HepG2 (cell line): ENCODE results near the gene ARG1. TPM values are rescaled to one million over a fixed set of nuclear protein-coding genes. Genes with fewer than 3 reads are reported as not detected.
A peak's percentile ranks its signal among the peaks of the same experiment; 100 is the strongest.

ENCODE experiments used
- FOXO1 ChIP-seq: sonication (generic); formaldehyde crosslinking; IDR thresholded peaks from 2 replicates; pipeline ENCODE4 v1.4.0; 2020; ENCODE audit warnings: missing genetic modification reagents
- HES4 ChIP-seq: sonication (generic); formaldehyde crosslinking; IDR thresholded peaks from 2 replicates; pipeline ENCODE4 v1.9.0; 2021; ENCODE audit warnings: mild to moderate bottlenecking, missing genetic modification reagents, borderline replicate concordance
- HOXD1 ChIP-seq: sonication (generic); formaldehyde crosslinking; IDR thresholded peaks from 2 replicates; pipeline ENCODE4 v1.5.0; 2020; ENCODE audit warnings: missing genetic modification reagents
- ISL2 ChIP-seq: sonication (generic); formaldehyde crosslinking; IDR thresholded peaks from 2 replicates; pipeline ENCODE4 v1.5.0; 2020; ENCODE audit warnings: missing genetic modification reagents
- MAFG ChIP-seq: sonication (generic); formaldehyde crosslinking; IDR thresholded peaks from 2 replicates; pipeline ENCODE4 v1.5.1; 2020; ENCODE audit warnings: mild to moderate bottlenecking, missing genetic modification reagents
- NFRKB ChIP-seq: fragments of 450-650 bp; IDR thresholded peaks from 2 replicates; pipeline ENCODE4 v1.6.1; 2017
- NR2F2 ChIP-seq: IDR thresholded peaks from 2 replicates; pipeline ENCODE4 v1.6.1; 2012; ENCODE audit warnings: low read depth, inconsistent platforms, borderline replicate concordance
- RAD21 ChIP-seq: fragments of 450-650 bp; formaldehyde crosslinking; IDR thresholded peaks from 2 replicates; pipeline ENCODE4 v1.5.0; 2020; ENCODE audit warnings: mild to moderate bottlenecking
- RBFOX2 ChIP-seq: fragments of 200-400 bp; formaldehyde crosslinking; IDR thresholded peaks from 2 replicates; pipeline ENCODE4 v1.6.1; 2017; ENCODE audit warnings: low read depth, mild to moderate bottlenecking, low read length
- RNF2 ChIP-seq: fragments of 450-650 bp; conservative IDR thresholded peaks from 2 replicates; pipeline ENCODE4 v1.6.1; 2016; ENCODE audit warnings: low read depth
- SKI ChIP-seq: fragments of 450-650 bp; IDR thresholded peaks from one replicate; pipeline ENCODE4 v1.6.1; 2018; ENCODE audit warnings: mild to moderate bottlenecking; ENCODE audit not compliant: partially characterized antibody
- SSRP1 ChIP-seq: IDR thresholded peaks from 2 replicates; pipeline ENCODE4 v1.6.1; 2016; ENCODE audit warnings: control low read depth
- ZBTB20 ChIP-seq: sonication (generic); formaldehyde crosslinking; IDR thresholded peaks from 2 replicates; pipeline ENCODE4 v1.8.1; 2023; ENCODE audit warnings: missing genetic modification reagents, low read depth, mild to moderate bottlenecking, borderline replicate concordance
- ZNF12 ChIP-seq: sonication (generic); formaldehyde crosslinking; IDR thresholded peaks from 2 replicates; pipeline ENCODE4 v1.5.0; 2020; ENCODE audit warnings: missing genetic modification reagents
- ZNF121 ChIP-seq: sonication (generic); formaldehyde crosslinking; IDR thresholded peaks from 2 replicates; pipeline ENCODE4 v1.5.0; 2020; ENCODE audit warnings: mild to moderate bottlenecking, missing genetic modification reagents
- ZNF230 ChIP-seq: sonication (generic); formaldehyde crosslinking; IDR thresholded peaks from 2 replicates; pipeline ENCODE4 v1.4.0; 2020; ENCODE audit warnings: mild to moderate bottlenecking, missing genetic modification reagents
- ZNF260 ChIP-seq: sonication (generic); formaldehyde crosslinking; IDR thresholded peaks from 2 replicates; pipeline ENCODE4 v1.4.0; 2020; ENCODE audit warnings: missing genetic modification reagents, low read depth, mild to moderate bottlenecking, borderline replicate concordance
- ZNF263 ChIP-seq: sonication (generic); formaldehyde crosslinking; IDR thresholded peaks from 2 replicates; pipeline ENCODE4 v1.4.0; 2020; ENCODE audit warnings: missing genetic modification reagents
- ZNF34 ChIP-seq: sonication (generic); formaldehyde crosslinking; IDR thresholded peaks from 2 replicates; pipeline ENCODE4 v1.4.0; 2020; ENCODE audit warnings: mild to moderate bottlenecking, missing genetic modification reagents, borderline replicate concordance
- ZNF343 ChIP-seq: sonication (generic); formaldehyde crosslinking; IDR thresholded peaks from 2 replicates; pipeline ENCODE4 v1.4.0; 2020; ENCODE audit warnings: mild to moderate bottlenecking, missing genetic modification reagents
- ZNF558 ChIP-seq: sonication (generic); formaldehyde crosslinking; IDR thresholded peaks from 2 replicates; pipeline ENCODE4 v1.9.0; 2022; ENCODE audit warnings: mild to moderate bottlenecking, missing genetic modification reagents, borderline replicate concordance
- ZNF724P ChIP-seq: sonication (generic); formaldehyde crosslinking; IDR thresholded peaks from 2 replicates; pipeline ENCODE4 v1.8.0; 2022; ENCODE audit warnings: missing genetic modification reagents, borderline replicate concordance
- ZNF780A ChIP-seq: sonication (generic); formaldehyde crosslinking; IDR thresholded peaks from 2 replicates; pipeline ENCODE4 v1.8.0; 2022; ENCODE audit warnings: mild to moderate bottlenecking, missing genetic modification reagents, moderate library complexity
- ZNF891 ChIP-seq: sonication (generic); formaldehyde crosslinking; IDR thresholded peaks from 2 replicates; pipeline ENCODE4 v1.5.0; 2020; ENCODE audit warnings: mild to moderate bottlenecking, missing genetic modification reagents
- polyA plus RNA-seq, 8 experiments: library from polyadenylated mRNA; depleted of rRNA in 3 of 8; stranded (reverse) in 7 of 8; unstranded in 1 of 8; fragments of >200 nt; fragmentation: Illumina TruSeq in 4 of 8; extraction: Trizol in 4 of 8; gene quantifications; 2 replicates each; pipeline versions ENCODE4 v1.2.1 to v1.2.3, GENCODE V29; 2011 to 2016; ENCODE audit warnings: low read depth in 4 of 8, missing spikeins in 1 of 8, mixed read lengths in 1 of 8; ENCODE audit not compliant: insufficient read depth in 1 of 8
- total RNA-seq, 5 experiments: library from RNA; depleted of rRNA; stranded (reverse); fragments of >200 nt; fragmentation: Illumina TruSeq; extraction: Trizol; gene quantifications; 2 replicates each; pipeline ENCODE4 v1.2.3, GENCODE V29; 2016; ENCODE audit warnings: low read depth in 1 of 5
- TF ChIP-seq, protein P1 (sequence below): sonication (generic); formaldehyde crosslinking; IDR thresholded peaks from 2 replicates; pipeline ENCODE4 v1.4.0; 2020; ENCODE audit warnings: missing genetic modification reagents
- TF ChIP-seq, protein P2 (sequence below): sonication (generic); formaldehyde crosslinking; conservative IDR thresholded peaks from 2 replicates; pipeline ENCODE4 v1.8.1; 2023; ENCODE audit warnings: missing genetic modification reagents
- TF ChIP-seq, protein P3 (sequence below): sonication (generic); formaldehyde crosslinking; IDR thresholded peaks from 2 replicates; pipeline ENCODE4 v1.4.0; 2020; ENCODE audit warnings: low read depth, mild to moderate bottlenecking, missing genetic modification reagents
- TF ChIP-seq, protein P4 (sequence below): sonication (generic); formaldehyde crosslinking; IDR thresholded peaks from 2 replicates; pipeline ENCODE4 v1.5.0; 2020; ENCODE audit warnings: missing genetic modification reagents

Gene ARG1
- total and polyA plus RNA-seq, 2 of the 13 experiments (the other 11 are each of a cell fraction or from before 2014, with no cell fraction given) = 2.2 to 11.2 TPM

DNA sequence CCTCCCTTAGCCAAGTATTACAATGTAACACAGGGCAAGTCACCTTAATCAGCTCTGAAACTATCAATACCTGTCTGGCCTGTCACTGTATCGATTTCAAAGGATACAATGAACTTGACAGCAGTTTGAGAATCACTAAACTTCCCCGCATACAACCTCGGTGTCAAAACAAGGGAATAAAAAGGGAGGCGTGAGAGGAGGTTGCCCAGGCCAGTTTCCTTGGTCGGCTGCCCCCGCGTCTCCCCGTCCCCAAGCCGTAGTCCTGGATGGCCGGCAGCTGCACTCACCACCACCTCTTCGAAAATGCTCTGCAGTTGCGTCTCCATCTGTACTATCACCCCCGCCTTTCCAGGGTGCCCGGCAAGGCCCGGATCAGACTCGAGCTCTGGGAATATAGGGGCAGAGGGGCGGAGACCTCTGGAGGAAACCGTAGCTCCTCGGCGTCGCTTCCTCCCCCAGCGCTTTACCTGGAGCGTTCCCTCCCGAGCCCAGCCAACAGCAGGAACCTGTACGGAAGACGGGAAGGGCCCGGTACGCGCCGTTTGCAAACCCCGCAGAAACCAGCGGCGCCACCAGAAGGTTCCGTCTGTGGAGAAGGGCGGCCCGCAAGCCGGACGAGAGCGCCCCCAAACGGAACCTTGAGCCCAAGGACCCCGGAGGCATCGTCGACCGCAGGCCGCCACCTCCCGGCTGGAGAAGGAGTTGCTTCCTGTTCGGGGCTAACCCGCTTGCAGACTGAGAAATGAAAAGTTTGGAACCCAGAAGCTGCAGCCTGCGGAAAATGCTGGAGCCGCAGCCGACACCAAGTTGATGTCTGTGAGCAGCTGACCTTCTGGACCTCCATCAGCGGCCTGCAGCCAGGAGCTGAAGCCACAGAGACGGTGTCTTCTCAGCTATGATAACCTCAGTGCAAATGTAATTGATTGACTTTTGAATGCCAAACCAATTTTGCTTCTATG is 55.0 kb downstream of the ARG1 start, which contains the start of gene MED23 (continued):
- peak; percentile 91 for TF ChIP-seq ZNF780A (CRISPR knock-in tag)
- peak; percentile 88 for TF ChIP-seq ZNF12 (CRISPR knock-in tag)
- no peak for TF ChIP-seq NFRKB
- 0 out of 2 replicates have a peak, but pooled peaks have one; percentile 21 for TF ChIP-seq HES4 (CRISPR knock-in tag)
- TF ChIP-seq ZNF724P (CRISPR knock-in tag) = peak; percentile 93; the same call in 1 of the 2 replicates
- TF ChIP-seq, protein P1, sequence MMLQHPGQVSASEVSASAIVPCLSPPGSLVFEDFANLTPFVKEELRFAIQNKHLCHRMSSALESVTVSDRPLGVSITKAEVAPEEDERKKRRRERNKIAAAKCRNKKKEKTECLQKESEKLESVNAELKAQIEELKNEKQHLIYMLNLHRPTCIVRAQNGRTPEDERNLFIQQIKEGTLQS (CRISPR knock-in tag) = peak; percentile 71
- no peak for TF ChIP-seq MAFG (CRISPR knock-in tag)
- peak; percentile 100 for TF ChIP-seq ZNF230 (CRISPR knock-in tag)
- peak; percentile 90; the same call in 1 of the 2 replicates for TF ChIP-seq ZNF260 (CRISPR knock-in tag)
- peak; percentile 91 for TF ChIP-seq RNF2
- peak; percentile 95 for TF ChIP-seq ZNF558 (CRISPR knock-in tag)
- peak; percentile 61; the same call in 1 of the 2 replicates for TF ChIP-seq NR2F2
- peak; percentile 100 for TF ChIP-seq ZNF34
- peak; percentile 93; the same call in 1 of the 2 replicates for TF ChIP-seq SSRP1 (CRISPR knock-in tag)
- TF ChIP-seq RAD21 (CRISPR knock-in tag) = peak; percentile 100
- peak; percentile 99 for TF ChIP-seq ZBTB20
- TF ChIP-seq, protein P2, sequence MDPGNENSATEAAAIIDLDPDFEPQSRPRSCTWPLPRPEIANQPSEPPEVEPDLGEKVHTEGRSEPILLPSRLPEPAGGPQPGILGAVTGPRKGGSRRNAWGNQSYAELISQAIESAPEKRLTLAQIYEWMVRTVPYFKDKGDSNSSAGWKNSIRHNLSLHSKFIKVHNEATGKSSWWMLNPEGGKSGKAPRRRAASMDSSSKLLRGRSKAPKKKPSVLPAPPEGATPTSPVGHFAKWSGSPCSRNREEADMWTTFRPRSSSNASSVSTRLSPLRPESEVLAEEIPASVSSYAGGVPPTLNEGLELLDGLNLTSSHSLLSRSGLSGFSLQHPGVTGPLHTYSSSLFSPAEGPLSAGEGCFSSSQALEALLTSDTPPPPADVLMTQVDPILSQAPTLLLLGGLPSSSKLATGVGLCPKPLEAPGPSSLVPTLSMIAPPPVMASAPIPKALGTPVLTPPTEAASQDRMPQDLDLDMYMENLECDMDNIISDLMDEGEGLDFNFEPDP (CRISPR knock-in tag) = no peak
- TF ChIP-seq FOXO1 (CRISPR knock-in tag) = peak; percentile 92
- peak; percentile 82 for TF ChIP-seq SKI
- peak; percentile 99 for TF ChIP-seq ZNF891
- peak; percentile 82 for TF ChIP-seq ZNF121 (CRISPR knock-in tag)
- TF ChIP-seq ISL2 (CRISPR knock-in tag) = peak; percentile 98
- TF ChIP-seq ZNF263 (CRISPR knock-in tag) = peak; percentile 74
- peak; percentile 80 for TF ChIP-seq RBFOX2
- TF ChIP-seq, protein P3, sequence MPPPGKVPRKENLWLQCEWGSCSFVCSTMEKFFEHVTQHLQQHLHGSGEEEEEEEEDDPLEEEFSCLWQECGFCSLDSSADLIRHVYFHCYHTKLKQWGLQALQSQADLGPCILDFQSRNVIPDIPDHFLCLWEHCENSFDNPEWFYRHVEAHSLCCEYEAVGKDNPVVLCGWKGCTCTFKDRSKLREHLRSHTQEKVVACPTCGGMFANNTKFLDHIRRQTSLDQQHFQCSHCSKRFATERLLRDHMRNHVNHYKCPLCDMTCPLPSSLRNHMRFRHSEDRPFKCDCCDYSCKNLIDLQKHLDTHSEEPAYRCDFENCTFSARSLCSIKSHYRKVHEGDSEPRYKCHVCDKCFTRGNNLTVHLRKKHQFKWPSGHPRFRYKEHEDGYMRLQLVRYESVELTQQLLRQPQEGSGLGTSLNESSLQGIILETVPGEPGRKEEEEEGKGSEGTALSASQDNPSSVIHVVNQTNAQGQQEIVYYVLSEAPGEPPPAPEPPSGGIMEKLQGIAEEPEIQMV (CRISPR knock-in tag) = peak; percentile 95
- TF ChIP-seq, protein P4, sequence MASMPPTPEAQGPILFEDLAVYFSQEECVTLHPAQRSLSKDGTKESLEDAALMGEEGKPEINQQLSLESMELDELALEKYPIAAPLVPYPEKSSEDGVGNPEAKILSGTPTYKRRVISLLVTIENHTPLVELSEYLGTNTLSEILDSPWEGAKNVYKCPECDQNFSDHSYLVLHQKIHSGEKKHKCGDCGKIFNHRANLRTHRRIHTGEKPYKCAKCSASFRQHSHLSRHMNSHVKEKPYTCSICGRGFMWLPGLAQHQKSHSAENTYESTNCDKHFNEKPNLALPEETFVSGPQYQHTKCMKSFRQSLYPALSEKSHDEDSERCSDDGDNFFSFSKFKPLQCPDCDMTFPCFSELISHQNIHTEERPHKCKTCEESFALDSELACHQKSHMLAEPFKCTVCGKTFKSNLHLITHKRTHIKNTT (CRISPR knock-in tag) = no peak
- peak; percentile 96 for TF ChIP-seq HOXD1
- TF ChIP-seq ZNF343 (CRISPR knock-in tag) = peak; percentile 97
